ENCODE measurements around the gene KDM1A.

- TF ChIP-seq EZH2phosphoT487 (IDR thresholded peaks at IDR 0.05) (no peak), CTCF (IDR thresholded peaks at IDR 0.05) (no peak), EZH2 (IDR thresholded peaks at IDR 0.05) (no peak)
Observed at GRCh38 chr1:22971161-22971560, 48.1 kb upstream of the KDM1A start.

Data from neural progenitor cell (in vitro differentiated cells).